Measurements from ENCODE around the gene EIF2B5. TPM values are rescaled to one million over a fixed set of nuclear protein-coding genes. Genes with fewer than 3 reads are reported as not detected.

Gene EIF2B5
- polyA plus RNA-seq, 1 experiment = 32.9 TPM

DNA sequence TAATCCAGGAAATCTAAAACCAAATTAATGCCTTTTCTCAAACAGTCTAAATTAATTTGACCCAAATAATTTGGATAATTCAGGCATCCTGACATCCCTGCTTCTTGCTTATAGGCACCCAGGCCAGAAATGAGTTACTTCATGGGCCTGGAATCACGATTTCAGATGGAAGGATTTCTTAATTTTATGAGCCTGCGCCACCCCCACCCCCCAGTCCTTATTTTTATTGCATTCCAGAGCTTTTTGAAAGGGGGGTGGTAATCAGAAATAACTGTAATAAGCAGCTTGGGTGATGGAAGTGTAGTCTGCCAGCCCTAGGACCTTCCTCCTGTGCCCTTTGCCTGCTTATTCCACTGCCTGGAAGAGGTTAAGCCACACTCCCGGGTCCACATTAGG is 40.8 kb downstream of the EIF2B5 start:
- TF ChIP-seq, protein P1, sequence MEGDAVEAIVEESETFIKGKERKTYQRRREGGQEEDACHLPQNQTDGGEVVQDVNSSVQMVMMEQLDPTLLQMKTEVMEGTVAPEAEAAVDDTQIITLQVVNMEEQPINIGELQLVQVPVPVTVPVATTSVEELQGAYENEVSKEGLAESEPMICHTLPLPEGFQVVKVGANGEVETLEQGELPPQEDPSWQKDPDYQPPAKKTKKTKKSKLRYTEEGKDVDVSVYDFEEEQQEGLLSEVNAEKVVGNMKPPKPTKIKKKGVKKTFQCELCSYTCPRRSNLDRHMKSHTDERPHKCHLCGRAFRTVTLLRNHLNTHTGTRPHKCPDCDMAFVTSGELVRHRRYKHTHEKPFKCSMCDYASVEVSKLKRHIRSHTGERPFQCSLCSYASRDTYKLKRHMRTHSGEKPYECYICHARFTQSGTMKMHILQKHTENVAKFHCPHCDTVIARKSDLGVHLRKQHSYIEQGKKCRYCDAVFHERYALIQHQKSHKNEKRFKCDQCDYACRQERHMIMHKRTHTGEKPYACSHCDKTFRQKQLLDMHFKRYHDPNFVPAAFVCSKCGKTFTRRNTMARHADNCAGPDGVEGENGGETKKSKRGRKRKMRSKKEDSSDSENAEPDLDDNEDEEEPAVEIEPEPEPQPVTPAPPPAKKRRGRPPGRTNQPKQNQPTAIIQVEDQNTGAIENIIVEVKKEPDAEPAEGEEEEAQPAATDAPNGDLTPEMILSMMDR (IDR thresholded peaks at IDR 0.05; ENCODE audit: insufficient read depth, low read depth, low read length) = no peak
- Histone ChIP-seq H3K4me3 (ENCODE audit: low read depth, low read length) (peak overlapping the region; percentile 92), H3K36me3 (ENCODE audit: control insufficient read depth, insufficient read depth, low read length) (peaks cover 36% of the 10 kb centered on the region), H3K27me3 (ENCODE audit: control insufficient read depth, insufficient read depth, low read length) (no peaks in the 10 kb centered on the region)
- ChIA-PET CTCF (interaction anchor here (0.8 to 1.3 kb wide), 3 partner anchors 10 to 280 kb away, joined by 3 to 4 read pairs (median 3); partner anchors contain the start of gene ABCF3), POLR2A (interaction anchor here (0.6 to 1.9 kb wide), 5 partner anchors 8 to 41 kb away, joined by 4 to 20 read pairs (median 12); partner anchors contain the start of genes ABCF3 and EIF2B5)
- no peak for DNase-seq (ENCODE audit: low read depth)

DNA sequence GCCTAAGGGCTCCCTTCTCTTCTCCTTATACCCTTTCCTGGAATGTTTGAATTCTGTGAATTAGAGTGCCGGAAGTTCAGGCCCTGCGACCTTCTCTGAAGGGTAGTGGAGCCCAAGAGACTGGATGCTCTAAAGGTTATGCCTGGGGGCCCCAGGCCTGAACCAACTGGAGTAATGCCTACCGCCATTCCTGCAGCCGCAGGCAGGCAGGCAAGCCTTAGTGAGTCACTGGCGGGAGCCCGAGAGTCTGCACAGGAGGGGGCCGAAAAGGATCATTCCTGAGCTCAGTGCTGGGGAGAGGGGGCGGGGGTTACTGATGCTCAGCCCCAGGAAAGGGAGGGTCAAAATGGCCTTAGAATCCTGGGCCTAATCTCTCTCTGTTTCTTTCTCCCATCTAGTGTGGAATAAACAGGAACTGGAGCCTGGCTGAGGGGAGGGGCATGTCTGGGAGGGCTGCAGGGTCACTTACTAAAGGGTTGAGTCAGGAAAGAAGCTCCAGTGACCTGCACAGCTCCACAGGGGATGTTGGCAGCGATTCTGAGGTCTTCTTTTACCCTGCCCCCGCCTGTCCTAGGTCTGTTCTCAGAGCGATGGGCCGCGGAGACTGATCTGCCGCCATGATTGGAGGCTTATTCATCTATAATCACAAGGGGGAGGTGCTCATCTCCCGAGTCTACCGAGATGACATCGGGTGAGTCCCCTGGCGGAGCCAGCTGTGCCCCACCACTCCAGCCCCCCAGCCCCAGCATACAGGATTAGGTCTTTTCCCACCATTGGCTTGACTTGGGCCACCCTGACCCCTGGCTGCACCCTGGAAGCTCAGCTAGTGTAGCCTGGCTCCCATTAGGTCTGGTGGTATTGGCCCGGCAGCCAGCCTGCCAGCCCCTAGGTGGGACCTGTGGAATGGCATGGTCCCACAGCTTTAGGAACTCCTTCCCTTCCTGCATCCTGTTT is 41.5 kb downstream of the EIF2B5 start:
- H3K27me3 ChIP-seq (ENCODE audit: control insufficient read depth, insufficient read depth, low read length) = no peaks in the 10 kb centered on the region
- CTCF ChIA-PET = interaction anchor here (0.6 to 1.3 kb wide), 5 partner anchors 9 to 281 kb away, joined by 3 to 4 read pairs (median 3); partner anchors contain the start of gene ABCF3
- POLR2A ChIA-PET = interaction anchor here (0.6 to 1.9 kb wide), 5 partner anchors 8 to 42 kb away, joined by 4 to 20 read pairs (median 12); partner anchors contain the start of genes ABCF3 and EIF2B5
- TF ChIP-seq, protein P1 (IDR thresholded peaks at IDR 0.05; ENCODE audit: insufficient read depth, low read depth, low read length) = no peak
- H3K36me3 ChIP-seq (ENCODE audit: control insufficient read depth, insufficient read depth, low read length) = peaks cover 40% of the 10 kb centered on the region
- peak overlapping the region; percentile 92 for H3K4me3 ChIP-seq (ENCODE audit: low read depth, low read length)
- peak; percentile 68 for DNase-seq (ENCODE audit: low read depth)

DNA sequence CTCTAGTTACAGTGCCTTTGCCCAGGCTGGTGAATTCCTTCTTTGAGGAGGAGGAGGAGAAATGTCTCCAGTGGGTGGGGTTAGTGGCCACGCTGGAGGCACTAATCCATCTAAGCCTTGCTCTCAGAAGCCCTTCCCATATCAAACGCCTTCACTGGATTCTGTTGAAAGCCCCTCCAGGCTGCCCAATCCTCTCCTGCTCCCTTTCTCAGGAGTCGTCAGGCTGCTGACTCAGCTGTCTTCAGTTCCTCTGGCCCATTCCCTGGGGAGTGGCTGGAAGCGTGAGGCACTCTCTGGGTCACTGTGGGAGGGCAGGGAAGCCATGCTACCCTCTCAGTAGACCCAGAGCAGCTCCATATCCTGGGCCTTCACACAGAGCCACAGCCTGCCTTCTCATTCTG is 42.2 kb downstream of the EIF2B5 start:
- ChIA-PET POLR2A (interaction anchor here (1.9 kb wide), 1 partner anchor 8 kb away, joined by 20 read pairs; the partner anchor contains the start of gene ABCF3), CTCF (interaction anchor here (0.6 to 1.3 kb wide), 2 partner anchors 20 to 42 kb away, joined by 3 to 4 read pairs; no protein-coding TSS in a partner anchor)
- DNase-seq (ENCODE audit: low read depth) = no peak

DNA sequence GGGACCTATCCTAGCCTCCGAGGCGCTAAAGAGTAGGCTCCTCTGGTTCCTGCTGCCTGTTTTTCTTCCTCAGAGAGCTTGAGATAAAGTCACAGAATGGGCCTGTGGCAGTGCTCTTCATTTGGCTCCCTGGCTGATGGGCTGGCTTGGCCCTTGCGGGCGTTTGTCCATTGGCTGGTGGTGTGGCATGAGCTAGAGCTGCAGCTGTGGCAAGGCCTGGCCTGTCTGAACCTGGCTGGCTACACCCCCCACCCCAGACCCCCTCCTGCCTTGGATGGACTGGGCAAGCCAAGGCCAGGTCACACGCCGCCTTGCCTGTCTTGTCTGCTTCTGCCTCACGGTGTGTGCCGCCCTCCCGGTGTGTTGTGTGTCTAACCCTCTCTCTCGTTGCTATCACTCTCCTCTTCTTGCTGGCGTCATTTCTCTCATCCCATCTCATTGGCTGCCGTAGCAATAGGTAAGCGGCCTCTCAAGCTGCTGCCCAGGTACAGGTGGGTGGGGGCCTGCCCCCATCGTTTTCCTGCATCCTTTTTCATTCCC is 42.7 kb downstream of the EIF2B5 start:
- TF ChIP-seq, protein P1 (IDR thresholded peaks at IDR 0.05; ENCODE audit: insufficient read depth, low read depth, low read length) = no peak
- Histone ChIP-seq H3K36me3 (ENCODE audit: control insufficient read depth, insufficient read depth, low read length) (peaks cover 49% of the 10 kb centered on the region), H3K27me3 (ENCODE audit: control insufficient read depth, insufficient read depth, low read length) (no peaks in the 10 kb centered on the region), H3K4me3 (ENCODE audit: low read depth, low read length) (no peak overlapping the region; the same call in 1 of the 2 replicates)
- POLR2A ChIA-PET = interaction anchor here (1.9 kb wide), 1 partner anchor 8 kb away, joined by 20 read pairs; the partner anchor contains the start of gene ABCF3
- DNase-seq (ENCODE audit: low read depth) = no peak
- CTCF ChIA-PET = no interaction called here

More for the DNA sequence above, 42.2 kb downstream of the EIF2B5 start:
- TF ChIP-seq, protein P1 (IDR thresholded peaks at IDR 0.05; ENCODE audit: insufficient read depth, low read depth, low read length) = no peak
- H3K27me3 ChIP-seq (ENCODE audit: control insufficient read depth, insufficient read depth, low read length) = no peaks in the 10 kb centered on the region
- H3K36me3 ChIP-seq (ENCODE audit: control insufficient read depth, insufficient read depth, low read length) = peaks cover 44% of the 10 kb centered on the region
- peak overlapping the region; percentile 92 for H3K4me3 ChIP-seq (ENCODE audit: low read depth, low read length)
